Liver (tissue), 3 donors: ENCODE measurements around the gene ALG9.

Experiments
- JUND ChIP-seq, 2 donors: IDR thresholded peaks; 2 replicates each; pipeline ENCODE4 v1.6.1; 2016; ENCODE audit warnings: antibody characterized with exemption in 2 of 2
- RXRA ChIP-seq, 2 donors: IDR thresholded peaks; 2 replicates each; pipeline ENCODE4 v1.6.1; 2017 to 2018; ENCODE audit warnings: antibody characterized with exemption in 2 of 2, mild to moderate bottlenecking in 1 of 2
- SP1 ChIP-seq: IDR thresholded peaks from 2 replicates; pipeline ENCODE4 v1.6.1; 2018; ENCODE audit warnings: antibody characterized with exemption, mild to moderate bottlenecking
- TF ChIP-seq, protein P1 (sequence below): fragments of 150-350 bp; IDR thresholded peaks from 2 replicates; pipeline ENCODE4 v1.5.1; 2017; ENCODE audit warnings: improper control_type of control experiment, low read depth, low read length; ENCODE audit not compliant: missing input control
- TF ChIP-seq, protein P2 (sequence below): IDR thresholded peaks from 2 replicates; pipeline ENCODE4 v1.6.1; 2016; ENCODE audit warnings: antibody characterized with exemption, mild to moderate bottlenecking
- donor health status: healthy.
- donor health status: healthy.

DNA sequence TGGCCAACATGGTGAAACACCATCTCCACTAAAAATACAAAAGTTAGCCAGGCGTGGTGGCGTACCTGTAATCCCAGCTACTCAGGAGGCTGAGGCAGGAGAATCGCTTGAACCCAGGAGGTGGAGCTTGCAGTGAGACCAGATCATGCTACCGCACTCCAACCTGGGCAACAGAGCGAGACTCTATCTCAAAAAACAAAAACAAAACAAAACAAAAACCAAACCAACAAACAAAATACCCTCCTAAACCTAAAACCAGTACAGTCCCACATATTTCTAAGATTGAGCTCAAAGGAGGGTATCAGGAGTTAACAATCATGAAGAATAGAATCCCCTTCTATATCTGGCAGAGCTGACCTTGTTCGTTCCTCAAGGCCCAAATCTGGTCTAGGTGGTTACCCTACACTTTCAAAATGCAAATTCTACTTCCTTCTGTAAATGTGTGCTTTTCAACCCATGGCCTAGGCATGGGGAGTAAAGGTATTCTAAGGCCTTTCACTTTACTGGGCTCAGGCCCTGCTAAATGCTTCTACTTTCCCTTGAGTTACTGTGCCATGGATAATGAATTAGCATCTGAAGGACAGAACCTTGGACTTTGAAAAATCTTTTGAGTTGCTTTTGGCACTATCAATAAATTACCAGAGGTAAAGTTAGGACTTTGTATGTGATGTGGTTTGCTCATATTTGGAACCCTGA, 94.8 kb downstream of the ALG9 start:
- TF ChIP-seq JUND (IDR thresholded peaks at IDR 0.05) = no peak
- TF ChIP-seq, protein P1, sequence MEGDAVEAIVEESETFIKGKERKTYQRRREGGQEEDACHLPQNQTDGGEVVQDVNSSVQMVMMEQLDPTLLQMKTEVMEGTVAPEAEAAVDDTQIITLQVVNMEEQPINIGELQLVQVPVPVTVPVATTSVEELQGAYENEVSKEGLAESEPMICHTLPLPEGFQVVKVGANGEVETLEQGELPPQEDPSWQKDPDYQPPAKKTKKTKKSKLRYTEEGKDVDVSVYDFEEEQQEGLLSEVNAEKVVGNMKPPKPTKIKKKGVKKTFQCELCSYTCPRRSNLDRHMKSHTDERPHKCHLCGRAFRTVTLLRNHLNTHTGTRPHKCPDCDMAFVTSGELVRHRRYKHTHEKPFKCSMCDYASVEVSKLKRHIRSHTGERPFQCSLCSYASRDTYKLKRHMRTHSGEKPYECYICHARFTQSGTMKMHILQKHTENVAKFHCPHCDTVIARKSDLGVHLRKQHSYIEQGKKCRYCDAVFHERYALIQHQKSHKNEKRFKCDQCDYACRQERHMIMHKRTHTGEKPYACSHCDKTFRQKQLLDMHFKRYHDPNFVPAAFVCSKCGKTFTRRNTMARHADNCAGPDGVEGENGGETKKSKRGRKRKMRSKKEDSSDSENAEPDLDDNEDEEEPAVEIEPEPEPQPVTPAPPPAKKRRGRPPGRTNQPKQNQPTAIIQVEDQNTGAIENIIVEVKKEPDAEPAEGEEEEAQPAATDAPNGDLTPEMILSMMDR = no peak
- peak; percentile 60 for TF ChIP-seq SP1
- peak; percentile 29 to 57 for TF ChIP-seq RXRA (IDR thresholded peaks at IDR 0.05)
- TF ChIP-seq, protein P2, sequence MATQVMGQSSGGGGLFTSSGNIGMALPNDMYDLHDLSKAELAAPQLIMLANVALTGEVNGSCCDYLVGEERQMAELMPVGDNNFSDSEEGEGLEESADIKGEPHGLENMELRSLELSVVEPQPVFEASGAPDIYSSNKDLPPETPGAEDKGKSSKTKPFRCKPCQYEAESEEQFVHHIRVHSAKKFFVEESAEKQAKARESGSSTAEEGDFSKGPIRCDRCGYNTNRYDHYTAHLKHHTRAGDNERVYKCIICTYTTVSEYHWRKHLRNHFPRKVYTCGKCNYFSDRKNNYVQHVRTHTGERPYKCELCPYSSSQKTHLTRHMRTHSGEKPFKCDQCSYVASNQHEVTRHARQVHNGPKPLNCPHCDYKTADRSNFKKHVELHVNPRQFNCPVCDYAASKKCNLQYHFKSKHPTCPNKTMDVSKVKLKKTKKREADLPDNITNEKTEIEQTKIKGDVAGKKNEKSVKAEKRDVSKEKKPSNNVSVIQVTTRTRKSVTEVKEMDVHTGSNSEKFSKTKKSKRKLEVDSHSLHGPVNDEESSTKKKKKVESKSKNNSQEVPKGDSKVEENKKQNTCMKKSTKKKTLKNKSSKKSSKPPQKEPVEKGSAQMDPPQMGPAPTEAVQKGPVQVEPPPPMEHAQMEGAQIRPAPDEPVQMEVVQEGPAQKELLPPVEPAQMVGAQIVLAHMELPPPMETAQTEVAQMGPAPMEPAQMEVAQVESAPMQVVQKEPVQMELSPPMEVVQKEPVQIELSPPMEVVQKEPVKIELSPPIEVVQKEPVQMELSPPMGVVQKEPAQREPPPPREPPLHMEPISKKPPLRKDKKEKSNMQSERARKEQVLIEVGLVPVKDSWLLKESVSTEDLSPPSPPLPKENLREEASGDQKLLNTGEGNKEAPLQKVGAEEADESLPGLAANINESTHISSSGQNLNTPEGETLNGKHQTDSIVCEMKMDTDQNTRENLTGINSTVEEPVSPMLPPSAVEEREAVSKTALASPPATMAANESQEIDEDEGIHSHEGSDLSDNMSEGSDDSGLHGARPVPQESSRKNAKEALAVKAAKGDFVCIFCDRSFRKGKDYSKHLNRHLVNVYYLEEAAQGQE = no peak
